NOMO-1 (cell line): ENCODE results near the gene SNED1.
"Not testable (repeated sequence)": the region's sequence is repeated elsewhere in the genome, so short reads cannot be mapped to it uniquely, and the experiment has no call there.

Experiments
- DNase-seq, 2 experiments: peaks; one replicate each; lab custom pipeline; 2025; ENCODE audit not compliant: unreplicated experiment in 2 of 2; lab: John Stamatoyannopoulos, UW

The SNED1 gene

GRCh38 chr2:241104611-241105010, 106.2 kb downstream of the SNED1 start:
- not testable (repeated sequence) for DNase-seq

GRCh38 chr2:241105641-241106040, 107.2 kb downstream of the SNED1 start:
- DNase-seq, result no peak

DNA sequence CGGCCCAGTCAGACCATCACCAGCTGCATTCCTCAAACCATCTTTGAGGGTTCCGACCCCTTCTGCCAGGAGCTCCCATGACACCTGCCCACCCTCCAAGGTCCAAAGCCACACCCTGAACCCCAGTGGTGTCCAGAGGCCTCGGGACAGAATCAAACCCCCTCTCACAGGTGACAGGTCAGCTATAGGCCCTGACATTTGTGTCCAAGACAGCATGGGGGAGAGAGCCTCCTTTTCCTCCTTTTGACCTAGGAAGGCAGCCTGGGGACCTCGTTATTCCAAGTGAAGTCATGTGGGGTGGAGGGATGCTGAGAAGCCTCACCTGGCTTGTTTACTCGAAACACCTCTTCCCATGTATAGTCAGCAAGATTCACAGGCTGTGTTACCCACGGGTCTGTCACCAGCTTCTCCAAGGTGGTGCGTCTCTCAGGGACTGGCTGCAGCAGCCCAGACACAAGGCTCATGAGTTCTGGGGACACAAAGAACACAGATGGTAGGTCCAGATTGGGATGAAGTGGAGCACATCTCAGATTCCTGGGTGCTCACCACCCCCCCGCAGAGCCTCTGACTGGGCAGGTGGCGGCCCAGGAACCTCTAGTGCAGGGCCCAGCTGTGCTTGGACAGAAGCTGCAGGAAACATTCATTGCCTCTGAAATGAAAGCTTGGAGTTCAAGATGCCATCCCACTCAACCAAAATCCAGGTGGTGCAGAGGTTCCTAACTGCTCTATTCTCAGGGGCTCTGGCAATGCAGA, 108.8 kb downstream of the SNED1 start:
- DNase-seq, result no peak

DNA sequence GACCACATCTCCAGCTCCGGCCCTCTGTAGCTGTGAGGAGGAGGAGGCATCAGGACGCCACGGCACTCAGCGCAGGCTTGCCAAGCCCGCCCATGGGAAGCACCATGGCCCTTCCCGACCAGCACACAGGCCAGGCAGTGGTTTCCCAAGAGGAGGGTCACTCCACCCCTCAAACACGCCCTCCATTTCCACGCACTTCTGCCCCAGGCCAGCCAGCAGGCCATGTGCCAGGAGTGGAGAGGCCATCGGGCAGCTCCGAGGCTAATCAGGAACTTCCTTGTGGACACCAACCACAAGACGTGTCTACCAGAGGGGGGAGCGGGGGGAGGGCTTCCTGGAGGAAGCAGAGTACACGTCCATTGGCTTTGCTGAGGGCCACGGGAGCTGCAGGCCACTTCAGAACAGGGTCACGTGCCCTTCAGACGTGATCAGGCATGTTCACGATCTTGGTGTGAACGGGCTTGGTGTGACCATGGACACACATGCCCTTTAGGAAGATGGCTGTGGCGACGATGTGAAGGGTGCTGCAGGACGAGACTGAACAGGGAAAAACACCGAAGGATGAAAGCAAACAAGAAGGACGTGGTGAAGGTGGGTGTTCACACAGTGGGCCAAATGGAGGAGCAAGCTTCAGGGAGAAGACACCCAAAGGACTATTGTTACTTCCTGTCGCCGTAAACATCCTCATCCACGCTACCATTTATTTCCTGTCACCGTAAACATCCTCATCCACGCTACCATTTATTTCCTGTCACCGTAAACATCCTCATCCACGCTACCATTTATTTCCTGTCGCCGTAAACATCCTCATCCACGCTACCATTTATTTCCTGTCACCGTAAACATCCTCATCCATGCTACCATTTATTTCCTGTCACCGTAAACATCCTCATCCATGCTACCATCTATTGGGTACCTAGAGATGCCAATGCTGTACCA, 110.1 kb downstream of the SNED1 start:
- DNase-seq, result no peak

- DNase-seq, result no peak
These were observed 111.0 kb downstream of the SNED1 start for GRCh38 chr2:241109210-241110088.

- DNase-seq, result no peak
These were observed 111.7 kb downstream of the SNED1 start for GRCh38 chr2:241110089-241110606.

- DNase-seq, result no peak
These were observed 112.4 kb downstream of the SNED1 start for GRCh38 chr2:241110607-241111439.

- DNase-seq, result no peak
These were observed 113.0 kb downstream of the SNED1 start for GRCh38 chr2:241111440-241111805.

GRCh38 chr2:241112046-241112445, 113.6 kb downstream of the SNED1 start:
- DNase-seq, result no peak

DNA sequence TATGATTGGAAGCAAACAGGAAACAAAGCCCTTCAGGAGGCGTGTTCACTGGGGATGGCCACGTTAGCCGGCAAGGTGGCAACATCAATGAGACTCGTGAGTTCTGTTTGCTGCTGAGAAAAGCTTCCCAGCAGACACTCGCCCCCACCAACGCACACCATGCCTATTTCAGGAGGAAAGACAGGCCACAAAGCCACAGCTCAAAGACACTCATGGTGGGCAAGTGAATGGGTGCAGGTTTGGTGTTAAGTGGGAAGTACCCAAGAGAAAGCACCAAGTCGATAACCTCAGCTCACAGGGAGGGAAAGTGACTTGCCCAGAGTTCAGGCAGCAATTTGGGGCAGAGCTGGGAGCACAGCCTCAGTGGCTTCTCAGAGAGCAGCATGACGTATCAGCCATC, 114.2 kb downstream of the SNED1 start:
- DNase-seq, result no peak

- DNase-seq, result no peak
These were observed 116.4 kb downstream of the SNED1 start for GRCh38 chr2:241114836-241115235.

GRCh38 chr2:241115361-241115760, 116.9 kb downstream of the SNED1 start:
- no peak for DNase-seq

DNA sequence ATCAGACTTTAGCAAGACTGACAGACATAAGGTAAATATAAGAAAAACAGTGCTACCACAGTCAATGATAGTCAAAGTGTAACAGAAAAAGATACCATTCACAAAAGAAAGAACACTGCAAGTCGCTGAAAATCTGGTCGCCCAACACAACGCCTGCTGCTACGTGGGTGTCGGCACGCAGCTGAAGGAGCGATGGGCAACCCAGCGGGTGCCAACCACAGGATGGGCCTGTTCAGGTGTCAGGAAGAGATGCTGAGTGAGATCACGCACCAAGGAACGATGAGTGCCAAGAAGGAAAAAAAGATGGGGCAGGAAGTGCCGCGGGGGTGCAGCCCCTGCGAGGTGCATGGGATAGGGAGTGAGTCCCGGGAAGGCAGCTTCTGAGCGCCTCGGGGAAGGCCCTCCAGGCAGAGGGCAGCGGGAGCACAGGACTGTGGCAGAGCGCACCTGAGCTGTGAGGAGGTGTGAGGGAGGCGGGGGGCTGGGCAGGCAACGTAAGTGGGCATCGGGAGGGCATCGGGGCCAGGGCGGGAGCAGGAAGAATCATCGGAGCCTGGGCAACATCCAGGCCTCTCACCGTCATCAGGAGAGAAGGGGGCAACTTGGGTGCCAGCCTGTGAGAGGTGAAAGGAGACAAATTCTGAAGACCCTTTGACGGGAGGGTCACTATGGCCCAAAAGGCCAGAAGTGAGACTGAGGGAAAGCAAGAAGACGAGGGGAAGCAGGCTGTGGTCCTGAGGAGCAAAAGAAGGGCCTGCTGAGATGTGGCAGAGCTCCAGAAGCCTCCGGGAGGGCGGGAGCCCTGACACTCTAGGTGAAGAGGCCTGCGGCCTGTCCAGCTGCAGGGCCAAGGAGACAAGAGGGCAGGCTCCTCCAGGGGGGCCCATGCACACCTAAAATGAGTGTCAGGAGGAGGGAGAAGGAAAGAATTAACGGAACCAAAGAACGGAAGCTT, 118.5 kb downstream of the SNED1 start:
- no peak for DNase-seq

DNA sequence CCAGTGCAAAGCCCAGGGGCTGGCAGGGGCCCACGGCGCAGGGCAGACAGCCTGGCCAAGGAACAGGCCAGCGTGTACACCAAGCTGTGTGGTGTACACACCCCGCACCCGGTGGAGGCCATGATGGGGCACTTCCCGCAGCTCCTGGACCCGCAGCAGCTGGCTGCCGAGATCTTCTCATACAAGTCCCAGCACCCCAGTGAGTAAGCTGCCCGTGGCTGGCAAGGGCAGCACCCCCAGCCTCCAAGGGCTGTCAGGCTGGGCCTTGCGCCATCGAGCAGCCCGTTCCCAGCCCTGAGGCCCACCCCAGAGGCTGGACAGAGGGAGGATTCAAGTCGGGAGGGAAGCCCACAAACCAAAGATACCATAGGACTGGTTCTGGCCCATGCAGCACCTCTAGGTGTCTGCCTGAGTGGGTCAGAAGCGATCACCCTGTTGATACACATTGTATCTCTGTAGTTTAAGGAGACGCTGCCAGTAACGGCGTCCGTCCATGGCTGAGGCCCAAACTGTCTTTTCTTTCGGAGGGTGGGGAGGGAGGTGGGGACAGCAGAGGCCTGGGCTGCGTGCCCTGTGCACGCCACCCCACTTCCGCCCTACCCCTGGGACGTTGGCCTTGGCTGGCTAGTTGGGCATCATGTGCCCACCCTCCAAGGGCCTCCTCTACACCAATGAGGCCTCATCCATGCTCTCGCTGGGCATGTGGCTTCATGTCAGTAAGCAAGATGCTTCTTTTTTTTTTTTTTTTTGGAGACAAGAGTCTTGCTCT, 120.5 kb downstream of the SNED1 start:
- no peak for DNase-seq

DNA sequence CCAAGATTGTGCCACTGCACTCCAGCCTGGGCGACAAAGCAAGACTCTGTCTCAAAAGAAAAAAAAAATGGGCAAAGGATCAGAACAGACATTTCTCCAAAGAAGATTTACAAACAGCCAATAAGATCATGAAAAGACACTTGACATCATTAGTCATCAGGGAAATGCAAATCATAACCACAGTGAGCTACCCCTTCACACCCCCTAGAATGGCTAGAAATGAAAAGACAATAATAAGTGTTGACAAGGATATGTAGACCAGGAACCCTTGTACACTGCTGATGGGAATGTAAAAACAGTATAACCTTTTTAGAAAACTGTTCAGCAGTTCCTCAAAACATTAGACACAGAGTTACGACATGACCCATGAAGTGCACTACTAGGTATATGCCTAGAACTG, 122.0 kb downstream of the SNED1 start:
- no peak for DNase-seq

- DNase-seq, result no peak
These were observed 122.6 kb downstream of the SNED1 start for GRCh38 chr2:241121008-241121407.

DNA sequence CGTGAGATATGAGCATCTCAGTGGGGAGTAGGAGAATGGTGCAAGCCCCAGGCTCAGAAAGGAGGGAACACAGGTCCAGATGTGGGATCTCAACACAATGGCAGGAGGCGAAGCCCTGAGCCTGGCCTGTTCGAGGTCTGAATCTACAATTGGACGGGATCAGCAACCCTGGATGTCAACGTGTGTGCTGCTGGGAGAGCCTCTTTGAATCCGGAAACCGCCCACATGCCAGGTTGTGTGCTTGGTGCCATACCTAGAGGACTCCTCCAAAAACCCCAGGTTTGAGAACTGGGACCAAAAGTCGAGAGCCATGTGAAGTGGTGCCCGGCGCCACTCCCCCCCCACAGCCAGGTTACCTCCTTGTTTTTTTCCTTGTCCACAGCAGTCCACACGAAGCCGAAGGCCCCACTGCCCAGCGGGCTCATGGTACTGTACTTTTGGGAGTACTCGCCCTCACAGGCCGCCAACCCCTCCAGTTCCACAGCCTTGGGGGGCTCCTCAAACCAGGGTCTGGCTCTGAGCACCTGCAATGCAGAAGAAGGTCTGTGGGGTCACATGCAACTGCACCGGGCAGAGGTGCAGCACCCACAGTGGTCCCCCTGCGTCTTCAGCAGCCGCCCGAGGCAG, 124.1 kb downstream of the SNED1 start:
- no peak for DNase-seq
